HG02943 (cell line): ENCODE data around the gene KLK3.

ENCODE experiments used
- ATAC-seq: cut with Tn5 transposase; IDR thresholded peaks from one replicate; pipeline ENCODE4 v1.9.1; 2021; ENCODE audit warnings: mild to moderate bottlenecking, low read depth, moderate library complexity; ENCODE audit not compliant: unreplicated experiment

Gene KLK3

GRCh38 chr19:50896591-50897190, 42.0 kb downstream of the KLK3 start:
- ATAC-seq, result peak; percentile 73

GRCh38 chr19:50897191-50897607, 42.5 kb downstream of the KLK3 start:
- peak; percentile 26 for ATAC-seq

GRCh38 chr19:50897612-50898011, 42.9 kb downstream of the KLK3 start:
- ATAC-seq, result peak; percentile 22

GRCh38 chr19:50898018-50898417, 43.3 kb downstream of the KLK3 start:
- no peak for ATAC-seq

GRCh38 chr19:50899569-50899968, 44.9 kb downstream of the KLK3 start:
- no peak for ATAC-seq

GRCh38 chr19:50902640-50903039, 47.9 kb downstream of the KLK3 start:
- no peak for ATAC-seq

- no peak for ATAC-seq
Observed at GRCh38 chr19:50906217-50906616, 51.5 kb downstream of the KLK3 start.

- no peak for ATAC-seq
Observed at GRCh38 chr19:50908336-50908735, 53.6 kb downstream of the KLK3 start.

- ATAC-seq, result no peak
Observed at GRCh38 chr19:50909240-50910070, 54.7 kb downstream of the KLK3 start.
